Stimulated activated CD4-positive, alpha-beta T cell treated with anti-CD3 and anti-CD28 coated beads, Interleukin-4, amount 100 ng/mL, for 48 hours (primary cell): ENCODE data around the gene CCDC33.

Source experiments
- DNase-seq, 2 donors: peaks; one replicate each; pipeline ENCODE4 v3.0.0-alpha.2; 2020; ENCODE audit warnings: low read depth in 2 of 2

CCDC33 gene

DNA sequence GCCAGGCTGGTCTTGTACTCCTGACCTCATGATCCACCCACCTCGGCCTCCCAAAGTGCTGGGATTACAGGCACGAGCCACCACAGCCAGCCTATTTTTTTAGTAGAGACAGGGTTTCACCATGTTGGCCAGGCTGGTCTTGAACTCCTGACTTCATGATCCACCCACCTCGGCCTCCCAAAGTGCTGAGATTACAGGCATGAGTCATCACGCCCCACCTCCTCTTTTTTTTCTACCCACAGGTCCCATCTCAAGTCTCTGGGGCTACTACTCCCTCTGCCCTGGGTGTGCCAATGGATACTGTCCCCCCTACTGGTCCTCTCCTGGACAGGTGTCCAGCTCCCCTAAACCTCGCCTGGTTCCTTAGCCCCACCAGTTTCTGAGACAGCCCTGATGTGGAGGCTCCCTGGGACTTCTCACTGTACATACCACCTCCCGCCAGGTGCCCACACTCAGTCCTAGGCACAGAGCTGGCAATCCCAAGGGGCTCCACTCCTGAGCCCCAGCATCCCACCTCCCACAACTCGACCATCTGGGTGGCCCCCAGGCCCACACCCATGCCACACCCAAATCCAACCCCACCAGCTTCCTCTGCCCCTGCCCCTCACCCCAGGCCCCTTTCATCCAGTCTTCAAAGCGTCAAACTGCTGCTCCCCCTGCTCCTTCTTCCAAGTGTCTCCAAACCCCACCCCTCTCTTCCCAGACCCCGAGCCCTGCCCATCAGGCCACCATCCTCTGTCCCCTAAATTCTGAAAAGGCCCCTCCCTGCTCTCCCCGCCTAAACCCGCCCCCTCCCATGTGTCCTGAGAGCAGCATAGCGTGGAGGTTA is 144.4 kb downstream of the CCDC33 start:
- DNase-seq: no peak

- DNase-seq: no peak
These were observed 145.0 kb downstream of the CCDC33 start for GRCh38 chr15:74381190-74381453.

DNA sequence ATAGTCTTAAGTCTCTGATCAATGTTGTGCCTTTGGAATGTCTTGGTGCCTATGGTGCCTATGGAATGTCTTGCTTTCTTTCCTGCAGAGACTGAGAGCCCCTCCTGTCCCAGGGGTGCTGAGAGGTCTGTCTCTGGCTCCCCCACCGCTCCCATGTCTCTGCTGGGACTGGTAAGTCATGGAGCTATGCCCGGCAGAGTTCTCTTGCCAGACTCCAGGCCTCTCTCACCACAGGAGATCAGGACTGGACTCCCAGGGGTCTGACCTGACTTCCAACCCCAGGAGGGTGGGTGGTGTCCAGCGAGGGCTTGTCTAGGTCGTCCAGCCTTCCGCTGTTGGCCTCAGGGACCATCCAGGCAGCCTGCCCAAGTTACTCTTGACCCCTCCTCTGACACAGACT is 145.4 kb downstream of the CCDC33 start:
- DNase-seq: no peak

DNA sequence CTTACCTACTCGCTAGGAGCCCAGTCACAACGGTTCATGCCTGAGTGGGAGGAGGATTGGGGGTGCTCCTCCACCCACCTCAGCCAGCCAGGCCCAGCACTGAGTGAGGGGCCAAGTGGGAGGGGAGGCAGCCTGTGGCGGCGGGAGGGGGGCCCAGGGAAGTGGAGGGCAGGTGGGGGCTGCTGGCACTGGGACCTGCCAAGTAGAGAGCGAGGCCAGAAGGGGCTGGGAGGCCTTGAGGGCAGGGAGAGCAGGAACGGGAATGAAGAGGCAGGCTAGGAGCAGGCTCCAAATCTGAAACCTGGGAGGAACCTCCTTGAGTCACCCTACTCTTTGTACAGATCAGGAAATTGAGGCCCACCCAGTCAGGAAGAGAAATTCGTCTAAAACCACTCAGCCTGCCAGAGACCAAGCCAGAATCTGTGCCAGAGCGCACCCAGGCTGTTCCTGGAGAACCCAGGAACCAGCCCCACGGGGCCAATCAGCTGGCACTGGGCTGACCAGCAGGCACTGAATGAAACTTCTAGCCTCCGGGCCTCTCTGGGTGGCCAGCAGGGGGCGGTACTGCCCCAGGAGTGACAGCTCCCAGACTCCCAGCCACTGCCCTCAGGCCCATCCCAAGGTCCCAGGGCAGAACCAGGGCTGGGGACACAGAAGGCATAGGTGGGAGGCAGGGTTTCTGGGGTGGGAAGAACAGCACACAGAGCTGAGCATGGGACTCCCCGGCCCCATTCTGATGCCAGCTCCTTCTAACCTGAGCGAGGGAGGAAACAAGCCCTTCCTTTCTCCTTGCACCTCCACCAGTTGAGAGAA is 146.1 kb downstream of the CCDC33 start:
- peak; percentile 75 to 77 for DNase-seq

DNA sequence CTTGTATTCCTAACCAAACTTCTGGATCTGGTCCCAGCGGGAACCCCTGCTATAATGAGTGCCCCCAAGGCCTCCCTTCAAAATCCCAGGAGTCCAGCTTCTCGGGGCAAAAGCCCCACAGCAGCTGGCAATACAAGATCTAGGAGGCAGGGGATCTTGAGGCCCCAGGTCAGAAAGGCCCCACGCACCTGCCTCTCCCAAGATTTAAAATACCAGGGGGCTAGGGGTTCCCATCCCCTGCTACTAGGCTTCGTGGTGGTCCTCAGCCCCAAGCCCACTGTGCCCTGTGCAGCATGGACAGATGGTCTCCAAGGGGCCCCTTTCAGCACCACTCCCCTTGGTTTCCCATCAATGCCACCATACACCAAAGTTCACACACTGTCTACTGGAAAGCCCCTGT is 147.2 kb downstream of the CCDC33 start:
- no peak for DNase-seq

- peak in 1 of 2 donors; percentile 57 for DNase-seq
These were observed 147.8 kb downstream of the CCDC33 start for GRCh38 chr15:74383695-74384565.

GRCh38 chr15:74384566-74384880 is 148.4 kb downstream of the CCDC33 start:
- DNase-seq: no peak

GRCh38 chr15:74384881-74385643 is 148.9 kb downstream of the CCDC33 start:
- peak in 1 of 2 donors; percentile 53 for DNase-seq

DNA sequence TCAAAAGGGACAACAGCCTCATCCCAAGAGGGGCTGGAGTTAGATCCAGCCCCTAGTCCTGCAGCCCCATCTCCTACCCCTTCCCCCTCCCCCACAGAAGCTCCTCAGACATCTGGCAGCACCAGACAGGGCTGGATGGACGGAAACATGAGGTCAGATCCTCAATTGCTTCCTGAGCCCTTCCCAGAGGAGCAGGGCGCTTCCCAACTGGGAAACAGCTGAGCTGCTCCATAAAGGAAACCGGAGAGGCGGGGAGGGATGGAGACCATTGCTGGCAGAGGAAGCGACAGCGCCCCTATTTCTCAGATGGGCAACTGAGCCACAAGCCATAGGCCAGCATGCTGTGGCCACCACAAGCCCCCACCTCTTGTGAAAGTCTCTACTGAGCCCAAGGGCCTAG is 149.6 kb downstream of the CCDC33 start:
- no peak for DNase-seq
